ACHN (cell line): ENCODE results near the gene MYCL.

Experiments used
- DNase-seq: peaks from one replicate; pipeline ENCODE4 v3.0.0-alpha.2; 2015
- in situ Hi-C: cut with HindIII; loops from 2 replicates; pipeline ENCODE4 v1.10.0; 2017; ENCODE audit warnings: low sequenced_read_pairs, low pct_ligation_motif_present, low pct_unique_long_range_greater_than_20kb

Gene MYCL

GRCh38 chr1:39863177-39863576 is 38.5 kb downstream of the MYCL start:
- in situ Hi-C loops = no loop called here
- DNase-seq = no peak

- DNase-seq = no peak
- in situ Hi-C loops = no loop called here
Measured at GRCh38 chr1:39861003-39861402, 40.7 kb downstream of the MYCL start.

GRCh38 chr1:39859859-39860812 is 41.6 kb downstream of the MYCL start:
- no peak for DNase-seq
- in situ Hi-C loops = no loop called here

GRCh38 chr1:39858315-39858714 is 43.4 kb downstream of the MYCL start:
- no peak for DNase-seq
- in situ Hi-C loops = no loop called here

- DNase-seq = no peak
- in situ Hi-C loops = no loop called here
Measured at GRCh38 chr1:39857126-39857878, 44.4 kb downstream of the MYCL start.

- no peak for DNase-seq
- in situ Hi-C loops = no loop called here
Measured at GRCh38 chr1:39854738-39855137, 47.0 kb downstream of the MYCL start.

- in situ Hi-C loops = no loop called here
- no peak for DNase-seq
Measured at GRCh38 chr1:39854314-39854713, 47.4 kb downstream of the MYCL start.

- in situ Hi-C loops = no loop called here
- DNase-seq = no peak
Measured at GRCh38 chr1:39852876-39853275, 48.8 kb downstream of the MYCL start.

GRCh38 chr1:39852214-39852791 is 49.4 kb downstream of the MYCL start:
- DNase-seq = no peak
- in situ Hi-C loops = no loop called here

GRCh38 chr1:39850606-39851216 is 51.0 kb downstream of the MYCL start:
- in situ Hi-C loops = no loop called here
- DNase-seq = no peak

GRCh38 chr1:39849203-39849602 is 52.5 kb downstream of the MYCL start:
- in situ Hi-C loops = no loop called here
- no peak for DNase-seq

GRCh38 chr1:39847940-39848339 is 53.8 kb downstream of the MYCL start:
- DNase-seq = no peak
- in situ Hi-C loops = no loop called here

GRCh38 chr1:39846796-39847195 is 54.9 kb downstream of the MYCL start:
- no peak for DNase-seq
- in situ Hi-C loops = no loop called here

- in situ Hi-C loops = no loop called here
- peak; percentile 77 for DNase-seq
Measured at GRCh38 chr1:39845569-39846566, 55.8 kb downstream of the MYCL start.
